Measurements from ENCODE around the gene SERPINA3. TPM values are rescaled to one million over a fixed set of nuclear protein-coding genes. Genes with fewer than 3 reads are reported as not detected.

SERPINA3 gene
- total and polyA plus RNA-seq, 10 of the 15 experiments (the other 5 are each of a cell fraction or from before 2014, with no cell fraction given): 2.2 TPM; not detected in 9

DNA sequence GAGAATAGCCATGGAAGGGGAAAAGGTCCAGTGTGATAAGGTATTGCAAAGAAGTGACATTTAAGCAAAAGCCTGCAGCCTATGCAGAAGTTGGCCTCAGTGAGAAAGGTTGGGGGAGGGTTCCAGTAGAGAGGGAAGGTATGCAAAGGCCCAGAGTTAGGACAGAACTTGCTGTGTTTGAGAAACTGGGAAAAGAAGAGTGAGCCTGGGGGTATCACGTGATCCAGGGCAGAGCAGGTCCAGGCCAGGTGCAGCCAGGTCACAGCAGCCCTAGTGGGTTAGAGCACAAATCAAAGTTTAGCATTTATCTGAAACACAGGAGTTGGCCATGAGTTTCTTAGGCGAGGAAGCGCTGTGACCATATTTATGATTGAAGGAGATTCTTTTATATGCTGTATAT lies 29.3 kb upstream of the SERPINA3 start:
- ChIA-PET RAD21 (ENCODE audit: unreplicated experiment) (no interaction called here), CTCF (interaction anchor here (0.9 kb wide), 1 partner anchor 107 kb away, joined by 3 read pairs; no protein-coding TSS in a partner anchor), SMC1A (ENCODE audit: uncharacterized antibody, unreplicated experiment) (no interaction called here), POLR2A (no interaction called here)
- Histone ChIP-seq H3K4me3 (no peak overlapping the region), H3K9me3 (replicated peaks; ENCODE audit: control insufficient read depth, insufficient read depth, low read length) (no peaks in the 10 kb centered on the region), H3K27ac (ENCODE audit: control insufficient read depth, insufficient read depth) (no peak overlapping the region), H3K4me2 (ENCODE audit: control insufficient read depth, insufficient read depth) (no peak overlapping the region), H3K36me3 (ENCODE audit: control insufficient read depth in 2 of 2, insufficient read depth in 2 of 2, low read length in 1 of 2) (no peaks in the 10 kb centered on the region), H2AFZ (ENCODE audit: control insufficient read depth, low read depth, low read length) (no peak overlapping the region), H3K79me2 (ENCODE audit: control insufficient read depth, insufficient read depth, low read length) (no peaks in the 10 kb centered on the region), H3K4me1 (ENCODE audit: control insufficient read depth, insufficient read depth, low read length) (no peaks in the 10 kb centered on the region), H4K20me1 (ENCODE audit: control insufficient read depth, insufficient read depth) (no peaks in the 10 kb centered on the region), H3K9ac (ENCODE audit: control insufficient read depth, insufficient read depth, low read length) (no peak overlapping the region), H3K27me3 (replicated peaks in 1 of 2; ENCODE audit: control insufficient read depth in 2 of 2, insufficient read depth in 2 of 2, low read length in 1 of 2) (no peaks in the 10 kb centered on the region; a peak in 1 of 4 replicates)
- DNase-seq (ENCODE audit: low read depth, low spot score) (no peak), FAIRE-seq (no peak), ATAC-seq (no peak)
- in situ Hi-C loops (cut with MboI): no loop called here
- WGBS (ENCODE audit: insufficient coverage, insufficient replicate concordance, low lambda C conversion rate, missing lambda C conversion rate): 49% methylated on average over 3 of the region's 3 CpGs
- intact Hi-C loops (cut with micrococcal nuclease; ENCODE audit: unreplicated experiment): no loop called here
- no TSS peak for BruUV-seq (replicated peaks)
- no peak for TF ChIP-seq HDAC6 (IDR thresholded peaks at IDR 0.05; ENCODE audit: unreplicated experiment)
- no peak for TF ChIP-seq CBFB (IDR thresholded peaks at IDR 0.05; ENCODE audit: low read depth)
- TF ChIP-seq ZBED1 (IDR thresholded peaks at IDR 0.05; ENCODE audit: borderline replicate concordance): no peak
- TF ChIP-seq RBBP5 (conservative IDR thresholded peaks at IDR 0.05): no peak
- TF ChIP-seq, protein P1, sequence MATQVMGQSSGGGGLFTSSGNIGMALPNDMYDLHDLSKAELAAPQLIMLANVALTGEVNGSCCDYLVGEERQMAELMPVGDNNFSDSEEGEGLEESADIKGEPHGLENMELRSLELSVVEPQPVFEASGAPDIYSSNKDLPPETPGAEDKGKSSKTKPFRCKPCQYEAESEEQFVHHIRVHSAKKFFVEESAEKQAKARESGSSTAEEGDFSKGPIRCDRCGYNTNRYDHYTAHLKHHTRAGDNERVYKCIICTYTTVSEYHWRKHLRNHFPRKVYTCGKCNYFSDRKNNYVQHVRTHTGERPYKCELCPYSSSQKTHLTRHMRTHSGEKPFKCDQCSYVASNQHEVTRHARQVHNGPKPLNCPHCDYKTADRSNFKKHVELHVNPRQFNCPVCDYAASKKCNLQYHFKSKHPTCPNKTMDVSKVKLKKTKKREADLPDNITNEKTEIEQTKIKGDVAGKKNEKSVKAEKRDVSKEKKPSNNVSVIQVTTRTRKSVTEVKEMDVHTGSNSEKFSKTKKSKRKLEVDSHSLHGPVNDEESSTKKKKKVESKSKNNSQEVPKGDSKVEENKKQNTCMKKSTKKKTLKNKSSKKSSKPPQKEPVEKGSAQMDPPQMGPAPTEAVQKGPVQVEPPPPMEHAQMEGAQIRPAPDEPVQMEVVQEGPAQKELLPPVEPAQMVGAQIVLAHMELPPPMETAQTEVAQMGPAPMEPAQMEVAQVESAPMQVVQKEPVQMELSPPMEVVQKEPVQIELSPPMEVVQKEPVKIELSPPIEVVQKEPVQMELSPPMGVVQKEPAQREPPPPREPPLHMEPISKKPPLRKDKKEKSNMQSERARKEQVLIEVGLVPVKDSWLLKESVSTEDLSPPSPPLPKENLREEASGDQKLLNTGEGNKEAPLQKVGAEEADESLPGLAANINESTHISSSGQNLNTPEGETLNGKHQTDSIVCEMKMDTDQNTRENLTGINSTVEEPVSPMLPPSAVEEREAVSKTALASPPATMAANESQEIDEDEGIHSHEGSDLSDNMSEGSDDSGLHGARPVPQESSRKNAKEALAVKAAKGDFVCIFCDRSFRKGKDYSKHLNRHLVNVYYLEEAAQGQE (IDR thresholded peaks at IDR 0.05; ENCODE audit: low read depth, low read length): no peak
- no peak for TF ChIP-seq SMAD5 (IDR thresholded peaks at IDR 0.05; ENCODE audit: low read depth)
- TF ChIP-seq, protein P2, sequence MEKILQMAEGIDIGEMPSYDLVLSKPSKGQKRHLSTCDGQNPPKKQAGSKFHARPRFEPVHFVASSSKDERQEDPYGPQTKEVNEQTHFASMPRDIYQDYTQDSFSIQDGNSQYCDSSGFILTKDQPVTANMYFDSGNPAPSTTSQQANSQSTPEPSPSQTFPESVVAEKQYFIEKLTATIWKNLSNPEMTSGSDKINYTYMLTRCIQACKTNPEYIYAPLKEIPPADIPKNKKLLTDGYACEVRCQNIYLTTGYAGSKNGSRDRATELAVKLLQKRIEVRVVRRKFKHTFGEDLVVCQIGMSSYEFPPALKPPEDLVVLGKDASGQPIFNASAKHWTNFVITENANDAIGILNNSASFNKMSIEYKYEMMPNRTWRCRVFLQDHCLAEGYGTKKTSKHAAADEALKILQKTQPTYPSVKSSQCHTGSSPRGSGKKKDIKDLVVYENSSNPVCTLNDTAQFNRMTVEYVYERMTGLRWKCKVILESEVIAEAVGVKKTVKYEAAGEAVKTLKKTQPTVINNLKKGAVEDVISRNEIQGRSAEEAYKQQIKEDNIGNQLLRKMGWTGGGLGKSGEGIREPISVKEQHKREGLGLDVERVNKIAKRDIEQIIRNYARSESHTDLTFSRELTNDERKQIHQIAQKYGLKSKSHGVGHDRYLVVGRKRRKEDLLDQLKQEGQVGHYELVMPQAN (conservative IDR thresholded peaks at IDR 0.05): no peak
- TF ChIP-seq BHLHE40 (IDR thresholded peaks at IDR 0.05; ENCODE audit: borderline replicate concordance in 1 of 2, low read depth in 2 of 2, low read length in 1 of 2): no peak
- no peak for TF ChIP-seq NR2C2 (IDR thresholded peaks at IDR 0.05; ENCODE audit: borderline replicate concordance, control insufficient read depth, insufficient read length, low read depth)
- no peak for TF ChIP-seq POLR2A (IDR thresholded peaks at IDR 0.05; ENCODE audit: low read depth, low read length)
- TF ChIP-seq, protein P3, sequence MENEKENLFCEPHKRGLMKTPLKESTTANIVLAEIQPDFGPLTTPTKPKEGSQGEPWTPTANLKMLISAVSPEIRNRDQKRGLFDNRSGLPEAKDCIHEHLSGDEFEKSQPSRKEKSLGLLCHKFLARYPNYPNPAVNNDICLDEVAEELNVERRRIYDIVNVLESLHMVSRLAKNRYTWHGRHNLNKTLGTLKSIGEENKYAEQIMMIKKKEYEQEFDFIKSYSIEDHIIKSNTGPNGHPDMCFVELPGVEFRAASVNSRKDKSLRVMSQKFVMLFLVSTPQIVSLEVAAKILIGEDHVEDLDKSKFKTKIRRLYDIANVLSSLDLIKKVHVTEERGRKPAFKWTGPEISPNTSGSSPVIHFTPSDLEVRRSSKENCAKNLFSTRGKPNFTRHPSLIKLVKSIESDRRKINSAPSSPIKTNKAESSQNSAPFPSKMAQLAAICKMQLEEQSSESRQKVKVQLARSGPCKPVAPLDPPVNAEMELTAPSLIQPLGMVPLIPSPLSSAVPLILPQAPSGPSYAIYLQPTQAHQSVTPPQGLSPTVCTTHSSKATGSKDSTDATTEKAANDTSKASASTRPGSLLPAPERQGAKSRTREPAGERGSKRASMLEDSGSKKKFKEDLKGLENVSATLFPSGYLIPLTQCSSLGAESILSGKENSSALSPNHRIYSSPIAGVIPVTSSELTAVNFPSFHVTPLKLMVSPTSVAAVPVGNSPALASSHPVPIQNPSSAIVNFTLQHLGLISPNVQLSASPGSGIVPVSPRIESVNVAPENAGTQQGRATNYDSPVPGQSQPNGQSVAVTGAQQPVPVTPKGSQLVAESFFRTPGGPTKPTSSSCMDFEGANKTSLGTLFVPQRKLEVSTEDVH (IDR thresholded peaks at IDR 0.05; ENCODE audit: low read depth, partially characterized antibody): no peak
- TF ChIP-seq SREBF2 (IDR thresholded peaks at IDR 0.05; ENCODE audit: low read length): no peak
- no peak for TF ChIP-seq FOXK2 (IDR thresholded peaks at IDR 0.05)
- TF ChIP-seq, protein P4, sequence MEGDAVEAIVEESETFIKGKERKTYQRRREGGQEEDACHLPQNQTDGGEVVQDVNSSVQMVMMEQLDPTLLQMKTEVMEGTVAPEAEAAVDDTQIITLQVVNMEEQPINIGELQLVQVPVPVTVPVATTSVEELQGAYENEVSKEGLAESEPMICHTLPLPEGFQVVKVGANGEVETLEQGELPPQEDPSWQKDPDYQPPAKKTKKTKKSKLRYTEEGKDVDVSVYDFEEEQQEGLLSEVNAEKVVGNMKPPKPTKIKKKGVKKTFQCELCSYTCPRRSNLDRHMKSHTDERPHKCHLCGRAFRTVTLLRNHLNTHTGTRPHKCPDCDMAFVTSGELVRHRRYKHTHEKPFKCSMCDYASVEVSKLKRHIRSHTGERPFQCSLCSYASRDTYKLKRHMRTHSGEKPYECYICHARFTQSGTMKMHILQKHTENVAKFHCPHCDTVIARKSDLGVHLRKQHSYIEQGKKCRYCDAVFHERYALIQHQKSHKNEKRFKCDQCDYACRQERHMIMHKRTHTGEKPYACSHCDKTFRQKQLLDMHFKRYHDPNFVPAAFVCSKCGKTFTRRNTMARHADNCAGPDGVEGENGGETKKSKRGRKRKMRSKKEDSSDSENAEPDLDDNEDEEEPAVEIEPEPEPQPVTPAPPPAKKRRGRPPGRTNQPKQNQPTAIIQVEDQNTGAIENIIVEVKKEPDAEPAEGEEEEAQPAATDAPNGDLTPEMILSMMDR (IDR thresholded peaks at IDR 0.05 in 2 of 3, conservative IDR thresholded peaks at IDR 0.05 in 1 of 3; ENCODE audit: control insufficient read depth in 2 of 3, extremely low read depth in 1 of 3, insufficient read depth in 1 of 3, low read depth in 3 of 3, low read length in 3 of 3): no peak
- TF ChIP-seq SUZ12 (IDR thresholded peaks at IDR 0.05; ENCODE audit: unreplicated experiment): no peak

Data from GM12878 (cell line).